ENCODE results near the gene MAP3K20. TPM values are rescaled to one million over a fixed set of nuclear protein-coding genes. Genes with fewer than 3 reads are reported as not detected.

The MAP3K20 gene
- total RNA-seq, 1 donor from 2014 or later: 33.7 TPM

DNA sequence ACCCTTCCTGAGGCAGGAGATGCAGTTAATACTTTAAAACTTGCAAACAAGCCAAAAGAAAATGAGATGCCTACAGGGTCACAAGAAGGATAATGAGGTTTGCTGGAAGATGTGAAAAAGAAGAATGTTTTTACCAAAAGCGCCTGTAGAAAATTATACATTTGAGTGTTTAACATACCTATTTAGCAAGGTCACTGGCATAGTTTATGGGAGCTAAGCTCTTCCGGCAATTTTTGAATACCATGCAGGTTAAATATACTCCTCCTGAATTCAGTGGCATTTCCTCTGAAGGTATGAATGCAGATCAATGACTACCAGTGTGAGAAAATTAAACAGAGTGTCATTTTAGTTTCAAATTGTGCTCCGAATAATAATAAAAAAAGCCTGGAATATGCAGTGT lies 21.2 kb upstream of the MAP3K20 start:
- Mint-ChIP-seq H3K27ac (peak overlapping the region; percentile 57), H3K4me1 (peaks cover 33% of the 10 kb centered on the region), H3K36me3 (peaks cover 3% of the 10 kb centered on the region), H3K4me3 (no peak overlapping the region), H3K9me3 (peaks cover 7% of the 10 kb centered on the region), H3K27me3 (ENCODE audit: low read depth) (no peaks in the 10 kb centered on the region)
- TF ChIP-seq CTCF (IDR thresholded peaks at IDR 0.05; ENCODE audit: unreplicated experiment): no peak
- DNase-seq (ENCODE audit: low spot score in 2 of 2, unreplicated experiment in 2 of 2): no peak

GRCh38 chr2:173056705-173057364 lies 18.8 kb upstream of the MAP3K20 start:
- peaks cover 3% of the 10 kb centered on the region for H3K36me3 Mint-ChIP-seq
- H3K4me3 Mint-ChIP-seq: no peak overlapping the region
- DNase-seq (ENCODE audit: low spot score in 2 of 2, unreplicated experiment in 2 of 2): no peak

GRCh38 chr2:173058097-173058496 lies 17.5 kb upstream of the MAP3K20 start:
- H3K36me3 Mint-ChIP-seq: peaks cover 1% of the 10 kb centered on the region
- peaks cover 15% of the 10 kb centered on the region for H3K4me1 Mint-ChIP-seq
- peaks cover 8% of the 10 kb centered on the region for H3K9me3 Mint-ChIP-seq
- no peak overlapping the region for H3K4me3 Mint-ChIP-seq
- no peak for DNase-seq (ENCODE audit: low spot score in 2 of 2, unreplicated experiment in 2 of 2)
- no peaks in the 10 kb centered on the region for H3K27me3 Mint-ChIP-seq (ENCODE audit: low read depth)
- no peak overlapping the region for H3K27ac Mint-ChIP-seq
- no peak for TF ChIP-seq CTCF (IDR thresholded peaks at IDR 0.05; ENCODE audit: unreplicated experiment)

More at GRCh38 chr2:173056705-173057364, 18.8 kb upstream of the MAP3K20 start:
- no peak for TF ChIP-seq CTCF (IDR thresholded peaks at IDR 0.05; ENCODE audit: unreplicated experiment)
- Mint-ChIP-seq H3K9me3 (peaks cover 7% of the 10 kb centered on the region), H3K27me3 (ENCODE audit: low read depth) (no peaks in the 10 kb centered on the region), H3K27ac (no peak overlapping the region), H3K4me1 (peaks cover 15% of the 10 kb centered on the region)

DNA sequence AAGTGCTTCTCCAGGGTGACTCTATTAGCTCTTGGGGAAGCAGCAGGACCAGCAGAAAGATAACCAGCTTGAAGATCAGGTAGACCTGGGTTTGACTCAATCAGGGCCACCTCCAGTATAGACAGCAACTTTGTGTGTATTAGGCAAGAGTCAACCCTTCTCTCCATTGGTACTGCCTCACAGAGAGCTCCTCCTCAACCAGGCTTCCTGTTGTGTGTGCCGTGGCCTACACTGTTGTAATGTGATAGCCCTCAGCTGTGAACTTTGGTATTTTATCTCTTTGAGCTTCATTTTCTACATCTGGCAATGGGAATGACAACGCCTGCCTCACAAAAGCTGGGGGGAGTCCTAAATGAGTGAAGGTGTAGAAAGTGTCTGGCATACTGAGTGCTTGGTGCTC lies 17.0 kb upstream of the MAP3K20 start:
- Mint-ChIP-seq H3K27ac (no peak overlapping the region), H3K4me3 (no peak overlapping the region), H3K36me3 (no peaks in the 10 kb centered on the region), H3K9me3 (peaks cover 6% of the 10 kb centered on the region), H3K4me1 (peaks cover 11% of the 10 kb centered on the region), H3K27me3 (ENCODE audit: low read depth) (no peaks in the 10 kb centered on the region)
- no peak for TF ChIP-seq CTCF (IDR thresholded peaks at IDR 0.05; ENCODE audit: unreplicated experiment)
- DNase-seq (ENCODE audit: low spot score in 2 of 2, unreplicated experiment in 2 of 2): no peak

DNA sequence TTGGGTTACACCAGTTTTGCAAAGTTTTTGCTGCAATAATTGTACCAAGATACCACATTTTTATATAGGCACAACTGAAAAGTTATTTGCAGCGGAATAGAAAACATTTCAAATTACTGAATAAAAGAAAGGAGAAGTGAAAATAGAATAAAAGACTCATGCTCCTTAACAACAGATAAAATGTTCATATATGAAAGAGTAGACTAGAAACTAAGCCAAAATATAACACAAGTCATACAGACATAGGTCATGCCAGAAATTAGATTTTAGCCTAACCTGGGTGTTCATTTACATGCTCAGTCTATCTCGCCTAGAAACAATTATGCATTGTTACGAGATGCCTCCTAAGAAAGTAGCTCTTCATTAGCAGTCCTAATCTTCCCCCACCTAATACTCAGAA lies 16.4 kb upstream of the MAP3K20 start:
- Mint-ChIP-seq H3K27ac (no peak overlapping the region), H3K9me3 (peaks cover 6% of the 10 kb centered on the region), H3K36me3 (no peaks in the 10 kb centered on the region), H3K27me3 (ENCODE audit: low read depth) (no peaks in the 10 kb centered on the region), H3K4me1 (peaks cover 7% of the 10 kb centered on the region), H3K4me3 (no peak overlapping the region)
- DNase-seq (ENCODE audit: low spot score in 2 of 2, unreplicated experiment in 2 of 2): no peak
- no peak for TF ChIP-seq CTCF (IDR thresholded peaks at IDR 0.05; ENCODE audit: unreplicated experiment)

Measured in mesothelial cell of epicardium (in vitro differentiated cells).